ENCODE measurements around the gene REV1. TPM values are rescaled to one million over a fixed set of nuclear protein-coding genes. Genes with fewer than 3 reads are reported as not detected.

Gene REV1
- total and polyA plus RNA-seq, 9 of the 15 experiments (the other 6 are each of a cell fraction or from before 2014, with no cell fraction given), result 12.8 to 54.4 (median 29.6) TPM

GRCh38 chr2:99377879-99378278 is 111.9 kb downstream of the REV1 start:
- Histone ChIP-seq H3K4me1 (replicated peaks in 1 of 2; ENCODE audit: control insufficient read depth in 2 of 2, insufficient read depth in 2 of 2, low read length in 2 of 2) (no peaks in the 10 kb centered on the region), H2AFZ (ENCODE audit: low read depth, low read length) (no peak overlapping the region), H3K9me3 (replicated peaks; ENCODE audit: control insufficient read depth, insufficient read depth, low read depth, low read length) (no peaks in the 10 kb centered on the region), H3K9ac (ENCODE audit: insufficient read depth in 1 of 2, low read depth in 2 of 2, low read length in 2 of 2) (no peak overlapping the region), H3K27ac (ENCODE audit: extremely low read depth, low read depth, low read length) (no peak overlapping the region), H3K4me3 (no peak overlapping the region), H3K27me3 (ENCODE audit: control insufficient read depth in 2 of 2, insufficient read depth in 2 of 2, low read length in 2 of 2) (no peaks in the 10 kb centered on the region), H3K4me2 (ENCODE audit: insufficient read depth, low read length) (no peak overlapping the region), H4K20me1 (replicated peaks; ENCODE audit: control insufficient read depth, insufficient read depth, low read length) (no peaks in the 10 kb centered on the region), H3K36me3 (ENCODE audit: control insufficient read depth, insufficient read depth, low read length) (peaks cover 96% of the 10 kb centered on the region), H3K79me2 (ENCODE audit: control insufficient read depth, insufficient read depth, low read length) (no peaks in the 10 kb centered on the region), H3K9me1 (ENCODE audit: control insufficient read depth, insufficient read depth, low read length) (no peaks in the 10 kb centered on the region)
- ChIA-PET CTCF (ENCODE audit: low intra/inter-chr PET ratio) (no interaction called here), POLR2A (interaction anchor here (1.2 kb wide), 1 partner anchor 10 kb away, joined by 3 read pairs; no protein-coding TSS in a partner anchor)
- no peak for DNase-seq (ENCODE audit: extremely low read depth in 1 of 4, low spot score in 3 of 4)
- FAIRE-seq, result no peak
- no peak for ATAC-seq
- in situ Hi-C loops (cut with MboI) (no loop called here), intact Hi-C loops (cut with micrococcal nuclease) (no loop called here)
- TF ChIP-seq CUX1 (CRISPR knock-in tag; IDR thresholded peaks at IDR 0.05), result no peak
- TF ChIP-seq FOXJ2 (tag; IDR thresholded peaks at IDR 0.05), result no peak
- TF ChIP-seq POLR3G (IDR thresholded peaks at IDR 0.05; ENCODE audit: extremely low read depth, insufficient read length, insufficient replicate concordance), result no peak
- no peak for TF ChIP-seq USF2 (CRISPR knock-in tag; IDR thresholded peaks at IDR 0.05)
- TF ChIP-seq ZNF780A (CRISPR knock-in tag; IDR thresholded peaks at IDR 0.05), result no peak
- no peak for TF ChIP-seq NCOA6 (IDR thresholded peaks at IDR 0.05)
- TF ChIP-seq ZNF311 (CRISPR knock-in tag; IDR thresholded peaks at IDR 0.05), result no peak
- no peak for TF ChIP-seq NFATC3 (IDR thresholded peaks at IDR 0.05)
- no peak for TF ChIP-seq HNRNPL (IDR thresholded peaks at IDR 0.05; ENCODE audit: low read depth, low read length)
- no peak for TF ChIP-seq ZNF655 (CRISPR knock-in tag; IDR thresholded peaks at IDR 0.05)
- TF ChIP-seq SREBF2 (CRISPR knock-in tag; IDR thresholded peaks at IDR 0.05), result no peak
- no peak for TF ChIP-seq NBN (IDR thresholded peaks at IDR 0.05; ENCODE audit: low read depth)
- TF ChIP-seq SMAD2 (IDR thresholded peaks at IDR 0.05; ENCODE audit: low read depth, low read length), result no peak
- BruUV-seq (replicated peaks), result no TSS peak
- WGBS (ENCODE audit: insufficient coverage, low coverage, missing lambda C conversion rate), result 93% methylated on average over 1 of the region's 1 CpG
